Esophagus muscularis mucosa (tissue), 4 donors: ENCODE data around the gene GABRB2. TPM values are rescaled to one million over a fixed set of nuclear protein-coding genes. Genes with fewer than 3 reads are reported as not detected.
A peak's percentile ranks its signal among the peaks of the same experiment; 100 is the strongest.

Source experiments
- DNase-seq: peaks from one replicate; pipeline ENCODE4 v3.0.0-alpha.2; 2017; ENCODE audit errors: extremely low spot score
- H3K27ac ChIP-seq, 4 donors: fragments of 200-600 bp; sonication (generic); replicated peaks in 1 of 4; 1 replicate in 3 of 4; 2 replicates in 1 of 4; pipeline ENCODE4 v1.5.1; 2016 to 2019; ENCODE audit warnings: mild to moderate bottlenecking in 1 of 4
- H3K27me3 ChIP-seq, 4 donors: fragments of 200-600 bp; sonication (generic); one replicate each; pipeline versions ENCODE4 v1.5.1 to v1.6.0; 2016 to 2019
- H3K36me3 ChIP-seq, 4 donors: fragments of 200-600 bp; sonication (generic); one replicate each; pipeline ENCODE4 v1.5.1; 2016 to 2019
- H3K4me1 ChIP-seq, 4 donors: fragments of 200-600 bp; sonication (generic); one replicate each; pipeline ENCODE4 v1.5.1; 2016 to 2019
- H3K4me3 ChIP-seq, 4 donors: fragments of 200-600 bp; sonication (generic); 1 replicate in 2 of 4; 2 replicates in 2 of 4; pipeline ENCODE4 v1.5.1; 2016 to 2019; ENCODE audit warnings: mild to moderate bottlenecking in 4 of 4, moderate library complexity in 1 of 4
- H3K9me3 ChIP-seq, 4 donors: fragments of 200-600 bp; sonication (generic); 1 replicate in 3 of 4; 2 replicates in 1 of 4; pipeline ENCODE4 v1.5.1; 2016 to 2019
- CTCF ChIP-seq, 3 experiments: fragments of 200-600 bp in 2 of 3; fragments of 450-650 bp in 1 of 3; sonication (generic) in 2 of 3; IDR thresholded peaks; one replicate each; pipeline ENCODE4 v1.5.1; 2017 to 2019; ENCODE audit warnings: antibody characterized with exemption in 3 of 3, mild to moderate bottlenecking in 2 of 3, moderate library complexity in 1 of 3
- EP300 ChIP-seq: sonication (generic); formaldehyde crosslinking; IDR thresholded peaks from one replicate; pipeline ENCODE4 v1.6.1; 2017; ENCODE audit warnings: antibody characterized with exemption
- POLR2A ChIP-seq: fragments of 450-650 bp; IDR thresholded peaks from one replicate; pipeline ENCODE4 v1.6.1; 2017; ENCODE audit warnings: antibody characterized with exemption, moderate library complexity, mild to moderate bottlenecking, low read depth
- POLR2AphosphoS5 ChIP-seq, 2 donors: sonication (generic); formaldehyde crosslinking; IDR thresholded peaks; one replicate each; pipeline ENCODE4 v1.6.1; 2017; ENCODE audit warnings: antibody characterized with exemption in 2 of 2
- WGBS: methylation state at CpG from one replicate; pipeline ENCODE4 v1.1.5; 2018; 5-methylcytosine and 5-hydroxymethylcytosine counted together
- intact Hi-C: fragments of 100-400 bp; cut with DNase I; formaldehyde crosslinking; loops from one replicate; pipeline ENCODE4 v1.15.1; 2023
- total RNA-seq, 4 donors: library from RNA; depleted of rRNA; stranded (reverse); fragments of >200 nt; gene quantifications; one replicate each; pipeline versions ENCODE4 v1.1.0 to v1.2.1, GENCODE V29; 2016

The GABRB2 gene
- total RNA-seq, 4 donors from 2014 or later = 0.92 to 1.7 (median 1.2) TPM

- H3K4me3 ChIP-seq = no peak overlapping the region
- intact Hi-C loops = no loop called here
- H3K27me3 ChIP-seq = no peaks in the 10 kb centered on the region
- TF ChIP-seq POLR2AphosphoS5 (IDR thresholded peaks at IDR 0.05) (no peak), EP300 (no peak), POLR2A (no peak), CTCF (IDR thresholded peaks at IDR 0.05) (no peak)
- H3K9me3 ChIP-seq = no peaks in the 10 kb centered on the region
- no peaks in the 10 kb centered on the region for H3K36me3 ChIP-seq
- no peak overlapping the region for H3K27ac ChIP-seq
- no peaks in the 10 kb centered on the region for H3K4me1 ChIP-seq
- no peak for DNase-seq
- 69% methylated on average over 5 of the region's 5 CpGs for WGBS
Observed at GRCh38 chr5:161342886-161343285, 203.6 kb downstream of the GABRB2 start.

GRCh38 chr5:161340012-161340411 is 206.5 kb downstream of the GABRB2 start:
- no peak for TF ChIP-seq CTCF (IDR thresholded peaks at IDR 0.05)
- TF ChIP-seq EP300 = no peak
- TF ChIP-seq POLR2A = no peak
- no peak for TF ChIP-seq POLR2AphosphoS5 (IDR thresholded peaks at IDR 0.05)
- intact Hi-C loops = no loop called here
- WGBS = 46% methylated on average over 3 of the region's 3 CpGs
- H3K27ac ChIP-seq = no peak overlapping the region
- no peak for DNase-seq
- no peaks in the 10 kb centered on the region for H3K27me3 ChIP-seq
- H3K36me3 ChIP-seq = no peaks in the 10 kb centered on the region
- H3K4me3 ChIP-seq = no peak overlapping the region
- H3K4me1 ChIP-seq = no peaks in the 10 kb centered on the region
- no peaks in the 10 kb centered on the region for H3K9me3 ChIP-seq

GRCh38 chr5:161333194-161333880 is 213.2 kb downstream of the GABRB2 start:
- H3K27me3 ChIP-seq = no peaks in the 10 kb centered on the region
- DNase-seq = no peak
- intact Hi-C loops = no loop called here
- H3K4me3 ChIP-seq = no peak overlapping the region
- no peak for TF ChIP-seq EP300
- TF ChIP-seq CTCF (IDR thresholded peaks at IDR 0.05) = no peak
- no peak for TF ChIP-seq POLR2A
- no peak for TF ChIP-seq POLR2AphosphoS5 (IDR thresholded peaks at IDR 0.05)
- no peaks in the 10 kb centered on the region for H3K4me1 ChIP-seq
- H3K27ac ChIP-seq = no peak overlapping the region
- no peaks in the 10 kb centered on the region for H3K36me3 ChIP-seq
- H3K9me3 ChIP-seq = no peaks in the 10 kb centered on the region
- 79% methylated on average over 3 of the region's 3 CpGs for WGBS

GRCh38 chr5:161332343-161332742 is 214.2 kb downstream of the GABRB2 start:
- intact Hi-C loops = no loop called here
- H3K4me1 ChIP-seq = peaks cover 0 to 3% (median 0%) of the 10 kb centered on the region in 4 donors
- TF ChIP-seq POLR2AphosphoS5 (IDR thresholded peaks at IDR 0.05) (no peak), EP300 (no peak), POLR2A (no peak), CTCF (IDR thresholded peaks at IDR 0.05) (no peak)
- no peak overlapping the region for H3K27ac ChIP-seq
- WGBS = 83% methylated on average over 3 of the region's 3 CpGs
- no peaks in the 10 kb centered on the region for H3K36me3 ChIP-seq
- no peaks in the 10 kb centered on the region for H3K9me3 ChIP-seq
- H3K27me3 ChIP-seq = no peaks in the 10 kb centered on the region
- DNase-seq = no peak
- no peak overlapping the region for H3K4me3 ChIP-seq

GRCh38 chr5:161314033-161314432 is 232.5 kb downstream of the GABRB2 start:
- WGBS = 41% methylated on average over 2 of the region's 3 CpGs

More at GRCh38 chr5:161314033-161314432, 232.5 kb downstream of the GABRB2 start:
- TF ChIP-seq CTCF (IDR thresholded peaks at IDR 0.05) = no peak
- no peak for TF ChIP-seq POLR2A
- TF ChIP-seq EP300 = no peak
- no peak for TF ChIP-seq POLR2AphosphoS5 (IDR thresholded peaks at IDR 0.05)
- intact Hi-C loops = no loop called here
- Histone ChIP-seq H3K27me3 (no peaks in the 10 kb centered on the region), H3K36me3 (no peaks in the 10 kb centered on the region), H3K4me3 (no peak overlapping the region), H3K27ac (peak overlapping the region in 1 of 4 donors; percentile 2), H3K9me3 (no peaks in the 10 kb centered on the region), H3K4me1 (peaks cover 4 to 24% (median 16%) of the 10 kb centered on the region in 4 donors)
- DNase-seq = no peak
